Endometrial microvascular endothelial cells (primary cell): ENCODE measurements around the gene TPRKB. TPM values are rescaled to one million over a fixed set of nuclear protein-coding genes. Genes with fewer than 3 reads are reported as not detected.
"Not testable (repeated sequence)": the region's sequence is repeated elsewhere in the genome, so short reads cannot be mapped to it uniquely, and the experiment has no call there.

ENCODE experiments used
- in situ Hi-C: cut with HindIII; loops from 2 replicates; pipeline ENCODE4 v1.10.0; 2017; ENCODE audit warnings: low sequenced_read_pairs, low pct_unique_long_range_greater_than_20kb; ENCODE audit errors: inconsistent ontology term
- total RNA-seq: library from RNA; depleted of rRNA; stranded (reverse); fragments of >200 nt; gene quantifications from one replicate; pipeline ENCODE4 v1.2.3, GENCODE V29; 2015; ENCODE audit errors: inconsistent ontology term

TPRKB gene
- total RNA-seq: 79.0 TPM

DNA sequence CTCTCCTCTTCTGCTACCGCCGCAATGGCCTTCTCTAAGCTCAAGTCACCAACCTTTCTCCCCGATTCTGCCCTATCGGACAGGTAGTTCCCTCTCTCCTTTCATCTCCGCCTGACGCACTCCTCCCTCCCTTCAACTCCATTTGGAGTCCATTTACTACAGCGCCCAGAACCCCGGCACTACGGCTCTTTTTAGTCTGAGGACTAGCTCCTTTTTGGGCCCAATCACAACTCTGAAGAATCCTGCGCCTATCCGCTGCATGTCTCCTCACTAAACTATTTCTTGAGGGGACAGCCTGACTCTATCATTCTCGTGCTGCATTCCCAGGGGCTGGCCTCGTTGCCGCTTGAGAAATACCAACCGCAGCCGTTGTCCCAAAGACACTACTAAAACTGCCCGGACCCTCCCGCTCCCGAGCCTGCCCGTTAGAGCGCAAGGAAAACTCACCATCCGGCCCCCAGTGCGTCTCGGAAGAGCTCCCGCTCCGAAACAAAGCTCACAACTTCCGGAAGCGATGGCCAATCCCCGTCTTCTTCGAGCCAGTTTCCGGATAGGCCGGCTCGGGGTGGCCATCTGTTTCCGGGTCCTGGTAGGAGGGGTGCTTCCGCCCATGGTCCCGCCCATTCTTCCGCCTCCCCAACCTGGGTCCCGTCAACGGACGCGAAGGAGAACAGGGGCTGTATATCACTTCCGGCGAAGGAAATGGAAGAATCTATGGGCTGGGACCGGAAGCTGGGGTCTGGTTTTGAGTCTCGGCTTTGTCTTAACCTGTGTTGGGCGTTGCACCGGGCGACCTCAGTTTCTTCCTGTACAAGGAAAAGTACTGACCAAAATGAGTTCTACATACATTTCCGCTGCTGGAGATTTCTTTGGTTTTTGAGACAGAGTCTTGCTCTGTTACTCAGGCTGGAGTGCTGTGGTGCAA is at the start of gene TPRKB:
TSS of gene TPRKB (minus strand) at position 491 of the 925 bp plus-strand sequence. CDS start 2,776 bp downstream, outside the sequence.
- in situ Hi-C loops: no loop called here

DNA sequence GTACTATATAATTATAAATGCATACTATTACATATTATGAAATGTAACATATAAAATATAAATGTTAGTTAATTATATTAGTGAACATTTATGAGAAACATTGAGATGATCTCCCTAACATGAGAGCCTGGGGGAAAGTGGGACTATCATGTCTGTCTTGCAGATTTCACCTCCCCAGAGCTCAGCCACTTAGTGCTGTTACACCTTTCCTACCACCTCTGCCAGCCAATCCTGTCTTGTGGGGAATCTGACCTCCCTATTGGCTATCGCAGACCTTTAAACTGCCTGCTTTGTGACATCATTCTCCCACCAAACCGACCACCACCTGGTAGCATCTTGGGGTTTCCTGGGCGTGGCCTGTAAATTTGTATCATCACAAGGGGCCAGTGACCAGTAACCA is 46.7 kb upstream of the TPRKB start, which contains the start of gene C2orf78:
TSS of gene C2orf78 (plus strand) at position 301 of the 400 bp plus-strand sequence. CDS start 127 bp downstream, outside the sequence.
- in situ Hi-C loops: not testable (repeated sequence)

DNA sequence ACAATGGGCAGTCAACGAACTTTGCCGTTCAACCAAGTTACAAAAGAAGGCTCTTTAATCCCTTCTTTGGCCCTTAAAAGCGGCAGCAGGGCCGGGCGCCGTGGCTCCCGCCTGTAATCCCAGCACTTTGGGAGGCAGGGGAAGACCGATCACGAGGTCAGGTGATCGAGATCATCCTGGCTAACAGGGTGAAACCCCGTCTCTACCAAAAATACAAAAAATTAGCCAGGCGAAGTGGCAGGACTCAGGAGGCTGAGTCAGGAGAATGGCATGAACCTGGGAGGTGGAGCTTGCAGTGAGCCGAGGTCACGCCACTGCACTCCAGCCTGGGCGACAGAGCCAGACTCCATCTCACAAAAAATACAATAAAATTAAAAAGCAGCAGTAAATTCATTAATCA is 46.3 kb upstream of the TPRKB start:
- in situ Hi-C loops: not testable (repeated sequence)

- in situ Hi-C loops: no loop called here
Measured at GRCh38 chr2:73780237-73780582, 43.1 kb upstream of the TPRKB start.

GRCh38 chr2:73779467-73780236 is 42.5 kb upstream of the TPRKB start, which contains the start of gene DUSP11:
DUSP11 (minus strand) TSS chr2:73780103; CDS start chr2:73779974, 129 bp downstream.
- in situ Hi-C loops: no loop called here

GRCh38 chr2:73778867-73779466 is 41.8 kb upstream of the TPRKB start:
- in situ Hi-C loops: not testable (repeated sequence)

DNA sequence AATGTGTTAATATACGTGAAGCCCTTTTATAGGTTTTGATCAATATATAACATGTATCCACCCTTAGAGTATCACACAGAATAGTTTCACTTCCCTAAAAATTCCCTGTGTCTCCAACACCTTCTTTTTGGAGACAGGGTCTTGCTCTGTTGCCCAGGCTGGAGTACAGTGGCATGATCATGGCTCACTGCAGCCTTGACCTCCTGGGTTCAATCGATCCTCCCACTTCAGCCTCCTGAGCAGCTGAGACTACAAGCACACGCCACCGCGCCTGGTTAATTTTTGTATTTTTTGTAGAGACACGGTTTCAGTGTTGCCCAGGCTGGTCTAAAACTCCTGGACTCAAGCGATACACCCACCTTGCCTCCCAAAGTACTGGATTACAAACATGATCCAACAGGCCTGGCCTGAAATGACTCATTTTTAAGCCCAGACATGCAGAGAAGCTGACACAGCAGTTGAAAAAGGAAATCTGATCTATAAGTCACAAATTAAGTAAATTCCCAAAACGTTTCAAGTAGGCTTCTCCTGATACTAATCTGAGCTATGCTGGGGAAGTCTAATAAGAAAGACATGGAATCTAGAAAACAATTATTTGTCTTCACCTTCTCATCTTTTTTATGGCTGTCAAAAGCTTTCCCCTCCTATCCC is 39.8 kb upstream of the TPRKB start:
- in situ Hi-C loops: no loop called here

DNA sequence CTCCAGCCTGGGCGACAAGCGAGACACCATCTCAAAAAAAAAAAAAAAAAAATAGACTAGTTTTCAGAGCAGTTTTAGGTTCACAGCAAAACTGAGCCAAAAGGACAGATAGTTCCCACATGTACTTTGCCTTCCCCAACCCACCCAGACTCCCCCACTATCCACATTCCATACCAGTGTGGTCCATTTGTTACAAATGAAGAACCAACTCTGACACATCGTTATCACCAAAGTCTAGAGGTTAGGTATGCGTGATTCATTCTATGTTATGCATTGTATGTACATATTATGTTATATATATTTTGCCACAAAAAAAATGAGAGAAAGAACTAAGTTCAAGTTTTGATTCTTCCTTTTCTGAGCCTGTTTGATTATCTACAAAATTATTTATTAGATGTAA is 39.2 kb upstream of the TPRKB start:
- in situ Hi-C loops: no loop called here

DNA sequence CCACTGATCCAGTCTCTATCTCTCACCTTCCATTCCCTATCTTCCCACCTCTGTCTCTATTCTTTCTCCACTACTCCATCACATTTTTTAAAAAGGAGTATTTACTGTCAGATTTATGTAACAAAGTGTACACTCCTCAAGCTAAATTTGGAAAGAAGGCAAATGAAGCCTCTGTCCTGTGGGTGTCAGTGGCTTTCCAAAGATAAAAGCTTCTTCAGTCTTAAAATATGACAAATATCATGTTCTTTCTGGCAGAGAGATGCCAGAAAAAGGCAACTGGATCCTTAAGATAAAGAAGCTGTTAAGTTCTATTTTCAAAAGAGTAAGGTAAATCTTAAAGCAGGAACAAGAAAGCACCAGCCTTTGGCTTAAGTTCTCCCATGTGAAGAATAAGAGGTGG is 35.7 kb upstream of the TPRKB start:
- in situ Hi-C loops: no loop called here

DNA sequence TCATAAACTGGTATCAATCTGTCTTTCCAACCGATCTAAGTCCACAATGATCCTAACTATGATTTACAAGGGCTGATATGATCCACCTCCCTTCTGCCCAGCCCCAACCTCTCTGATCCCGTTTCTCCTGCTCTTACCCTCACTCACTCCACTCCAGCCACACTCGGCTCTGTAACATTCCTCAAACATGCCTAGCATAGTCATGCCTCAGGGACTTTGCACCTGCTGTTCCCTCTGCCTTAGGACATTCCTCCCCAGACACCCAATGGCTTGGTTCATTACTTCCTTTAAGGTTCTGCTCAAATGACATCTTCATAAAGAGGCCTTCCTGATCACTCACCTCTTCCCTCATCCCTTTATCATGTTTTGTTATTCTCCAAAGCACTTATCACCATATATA is 33.6 kb upstream of the TPRKB start:
- in situ Hi-C loops: no loop called here

DNA sequence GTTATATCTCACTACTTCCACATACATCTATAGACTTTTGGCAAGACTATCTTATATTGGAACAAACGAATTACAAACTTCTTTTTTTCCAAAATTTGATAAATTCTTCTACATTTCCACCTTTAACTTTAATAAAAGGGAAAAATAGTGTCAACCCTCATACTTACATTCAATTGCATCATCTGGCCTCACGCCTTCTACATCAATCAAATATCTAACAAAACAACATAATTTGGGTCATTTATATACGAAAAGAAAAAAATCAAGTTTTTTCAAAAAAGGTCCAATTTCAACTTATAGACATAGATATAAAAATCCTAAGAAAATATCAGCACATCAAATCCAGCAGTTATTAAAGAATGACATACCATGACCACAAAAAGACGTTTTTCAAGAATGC is 29.8 kb upstream of the TPRKB start:
- in situ Hi-C loops: no loop called here

DNA sequence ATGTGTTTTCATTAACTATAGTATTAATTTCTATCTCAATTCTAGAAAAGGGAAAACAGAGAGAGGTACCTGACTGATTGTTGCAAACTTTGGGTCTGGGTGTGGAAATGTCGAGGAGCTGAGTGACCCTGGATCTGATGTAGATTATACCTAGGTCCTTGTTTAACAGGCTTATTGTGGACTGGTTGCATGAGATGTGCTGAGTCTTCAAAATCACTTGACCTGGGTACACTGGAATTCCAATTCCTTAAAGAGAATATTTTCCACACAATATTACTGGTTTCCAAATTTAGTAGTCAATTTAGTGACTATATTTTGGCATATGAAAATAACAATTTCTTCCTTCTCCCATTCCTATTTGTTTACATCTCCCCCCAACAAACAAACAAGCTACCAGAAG is 29.2 kb upstream of the TPRKB start:
- in situ Hi-C loops: no loop called here

GRCh38 chr2:73764945-73765344 is 27.8 kb upstream of the TPRKB start:
- in situ Hi-C loops: no loop called here

GRCh38 chr2:73762571-73762970 is 25.4 kb upstream of the TPRKB start:
- in situ Hi-C loops: no loop called here

DNA sequence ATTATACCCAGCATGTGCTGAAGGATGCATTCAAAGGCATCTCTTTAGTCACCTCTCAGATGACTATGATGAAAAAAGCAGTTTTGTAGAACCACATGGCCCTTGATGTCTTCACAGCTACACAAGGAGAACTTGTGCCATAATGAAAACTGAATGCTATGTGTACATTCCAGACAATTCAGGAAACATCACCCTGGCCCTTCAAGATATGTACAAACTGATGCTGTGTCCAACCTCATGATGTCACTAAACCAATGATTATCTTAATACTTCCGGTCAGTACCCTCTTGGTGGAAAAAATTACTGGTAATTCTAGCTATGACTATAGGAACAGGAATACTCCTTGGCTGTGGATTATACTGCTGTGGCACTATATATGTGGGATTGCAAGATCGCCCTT is 22.8 kb upstream of the TPRKB start:
- in situ Hi-C loops: no loop called here

DNA sequence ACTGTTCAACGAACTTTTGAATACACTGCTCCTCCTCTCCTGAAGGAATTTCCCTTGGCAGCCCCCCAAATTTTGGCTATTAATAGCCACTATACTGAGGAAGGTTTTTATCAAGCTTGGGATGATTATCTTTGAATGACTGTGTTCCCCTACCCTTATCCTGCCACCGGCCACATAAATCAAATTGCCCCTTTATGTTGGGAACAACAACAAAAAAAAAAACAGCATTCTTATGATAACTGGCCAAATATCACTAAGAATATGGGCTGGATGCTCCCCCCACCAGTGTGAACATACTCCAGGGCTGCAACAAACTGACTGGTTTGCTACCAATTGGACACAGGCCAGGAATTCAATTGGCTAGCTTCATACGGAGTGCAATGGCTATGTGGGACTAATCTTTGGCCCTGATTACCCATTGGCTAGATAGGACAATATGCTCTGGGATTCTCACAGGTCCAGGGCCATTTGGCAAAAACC is 22.2 kb upstream of the TPRKB start:
- in situ Hi-C loops: no loop called here

- in situ Hi-C loops: not testable (repeated sequence)
Measured at GRCh38 chr2:73754332-73754731, 17.2 kb upstream of the TPRKB start.

DNA sequence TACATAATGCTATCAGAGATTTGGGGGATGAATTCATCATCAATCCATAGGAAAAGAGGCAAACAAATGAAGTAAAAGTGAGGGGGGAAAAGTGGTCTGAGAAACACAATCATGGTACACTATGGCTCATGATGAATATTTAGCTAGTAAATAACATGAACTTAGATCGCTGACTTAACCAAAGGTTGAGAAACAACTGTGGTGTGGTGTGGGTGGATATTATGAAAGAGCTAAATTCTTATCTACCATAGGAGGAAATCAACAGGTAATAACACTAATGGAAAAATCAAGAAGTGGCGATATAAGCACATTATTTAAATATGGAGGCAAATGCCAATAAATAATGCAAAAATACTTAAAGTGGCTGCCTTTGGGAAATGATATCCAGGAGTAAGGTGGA is 12.2 kb upstream of the TPRKB start:
- in situ Hi-C loops: no loop called here

GRCh38 chr2:73746877-73747208 is 9.7 kb upstream of the TPRKB start:
- in situ Hi-C loops: no loop called here
